Embryonic facial prominence (tissue), 1 donor: Measurements from ENCODE around the gene FOCAD.
A peak's percentile ranks its signal among the peaks of the same experiment; 100 is the strongest.
"Not testable (repeated sequence)": the region's sequence is repeated elsewhere in the genome, so short reads cannot be mapped to it uniquely, and the experiment has no call there.

Source experiments
- DNase-seq: peaks from one replicate; pipeline ENCODE4 v3.0.0-alpha.2; 2016; ENCODE audit errors: extremely low spot score

FOCAD gene

GRCh38 chr9:20962536-20963225, 278.6 kb downstream of the FOCAD start:
- peak; percentile 59 for DNase-seq

- DNase-seq, result no peak
Observed at GRCh38 chr9:20972684-20973083, 288.6 kb downstream of the FOCAD start.

GRCh38 chr9:20973246-20973947, 289.3 kb downstream of the FOCAD start:
- DNase-seq, result not testable (repeated sequence)

GRCh38 chr9:20974191-20974938, 290.3 kb downstream of the FOCAD start:
- DNase-seq, result not testable (repeated sequence)

- DNase-seq, result no peak
Observed at GRCh38 chr9:20978249-20978648, 294.2 kb downstream of the FOCAD start.

GRCh38 chr9:20980832-20981455, 296.9 kb downstream of the FOCAD start:
- no peak for DNase-seq

- DNase-seq, result peak; percentile 34
Observed at GRCh38 chr9:20981486-20981885, 297.4 kb downstream of the FOCAD start.

GRCh38 chr9:20984506-20984905, 300.4 kb downstream of the FOCAD start:
- DNase-seq, result no peak

GRCh38 chr9:20985851-20986600, 302.0 kb downstream of the FOCAD start:
- no peak for DNase-seq

- DNase-seq, result no peak
Observed at GRCh38 chr9:20987521-20987920, 303.5 kb downstream of the FOCAD start.

GRCh38 chr9:20988061-20988460, 304.0 kb downstream of the FOCAD start:
- no peak for DNase-seq

GRCh38 chr9:20988671-20989315, 304.7 kb downstream of the FOCAD start:
- no peak for DNase-seq

GRCh38 chr9:20989923-20990341, 305.9 kb downstream of the FOCAD start:
- no peak for DNase-seq

GRCh38 chr9:20990867-20991266, 306.8 kb downstream of the FOCAD start:
- no peak for DNase-seq

- DNase-seq, result no peak
Observed at GRCh38 chr9:20994486-20994885, 310.4 kb downstream of the FOCAD start.

GRCh38 chr9:20995616-20996015, 311.6 kb downstream of the FOCAD start:
- DNase-seq, result no peak

- no peak for DNase-seq
Observed at GRCh38 chr9:20996809-20997208, 312.8 kb downstream of the FOCAD start.

GRCh38 chr9:20997503-20998076, 313.5 kb downstream of the FOCAD start:
- DNase-seq, result no peak

- DNase-seq, result no peak
Observed at GRCh38 chr9:21001581-21001980, 317.5 kb downstream of the FOCAD start.

GRCh38 chr9:21002040-21002439, 318.0 kb downstream of the FOCAD start:
- no peak for DNase-seq
